ENCODE measurements around the gene TPK1. TPM values are rescaled to one million over a fixed set of nuclear protein-coding genes. Genes with fewer than 3 reads are reported as not detected.

The TPK1 gene
- total and polyA plus RNA-seq, 2 donors (not counting 1 experiment from before 2014, with no cell fraction given): 2.4 to 4.1 TPM

- no peak overlapping the region for H3K4me2 ChIP-seq (ENCODE audit: extremely low read depth, insufficient read depth, low read length)
- H3K36me3 ChIP-seq (ENCODE audit: control insufficient read depth, insufficient read depth, low read length): no peaks in the 10 kb centered on the region
- no peaks in the 10 kb centered on the region for H4K20me1 ChIP-seq (ENCODE audit: control insufficient read depth, extremely low read depth, insufficient read depth, low read length)
- H3K4me1 ChIP-seq (ENCODE audit: control insufficient read depth, extremely low read depth, insufficient read depth, low read length): no peaks in the 10 kb centered on the region
- DNase-seq (ENCODE audit: low read depth in 2 of 2): no peak
- TF ChIP-seq, protein P1, sequence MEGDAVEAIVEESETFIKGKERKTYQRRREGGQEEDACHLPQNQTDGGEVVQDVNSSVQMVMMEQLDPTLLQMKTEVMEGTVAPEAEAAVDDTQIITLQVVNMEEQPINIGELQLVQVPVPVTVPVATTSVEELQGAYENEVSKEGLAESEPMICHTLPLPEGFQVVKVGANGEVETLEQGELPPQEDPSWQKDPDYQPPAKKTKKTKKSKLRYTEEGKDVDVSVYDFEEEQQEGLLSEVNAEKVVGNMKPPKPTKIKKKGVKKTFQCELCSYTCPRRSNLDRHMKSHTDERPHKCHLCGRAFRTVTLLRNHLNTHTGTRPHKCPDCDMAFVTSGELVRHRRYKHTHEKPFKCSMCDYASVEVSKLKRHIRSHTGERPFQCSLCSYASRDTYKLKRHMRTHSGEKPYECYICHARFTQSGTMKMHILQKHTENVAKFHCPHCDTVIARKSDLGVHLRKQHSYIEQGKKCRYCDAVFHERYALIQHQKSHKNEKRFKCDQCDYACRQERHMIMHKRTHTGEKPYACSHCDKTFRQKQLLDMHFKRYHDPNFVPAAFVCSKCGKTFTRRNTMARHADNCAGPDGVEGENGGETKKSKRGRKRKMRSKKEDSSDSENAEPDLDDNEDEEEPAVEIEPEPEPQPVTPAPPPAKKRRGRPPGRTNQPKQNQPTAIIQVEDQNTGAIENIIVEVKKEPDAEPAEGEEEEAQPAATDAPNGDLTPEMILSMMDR (conservative IDR thresholded peaks at IDR 0.05 in 1 of 2, IDR thresholded peaks at IDR 0.05 in 1 of 2; ENCODE audit: low read depth in 1 of 2, low read length in 2 of 2): no peak
- no peak for TF ChIP-seq EZH2 (IDR thresholded peaks at IDR 0.05; ENCODE audit: low read length, missing control alignments)
- H3K27ac ChIP-seq (ENCODE audit: insufficient read depth, low read length): no peak overlapping the region
- no peaks in the 10 kb centered on the region for H3K27me3 ChIP-seq (ENCODE audit: control insufficient read depth, insufficient read depth, low read length)
- H3K79me2 ChIP-seq (ENCODE audit: control insufficient read depth, insufficient read depth, low read length): no peaks in the 10 kb centered on the region
- H3K9ac ChIP-seq (ENCODE audit: insufficient read depth, low read length): no peak overlapping the region
- H3K4me3 ChIP-seq (replicated peaks in 1 of 4; ENCODE audit: control extremely low read depth in 1 of 4, insufficient read depth in 1 of 4, low read depth in 3 of 4, low read length in 4 of 4): no peak overlapping the region
- no peaks in the 10 kb centered on the region for H3K9me3 ChIP-seq (ENCODE audit: control insufficient read depth, insufficient read depth, low read depth, low read length)
- no peak overlapping the region for H2AFZ ChIP-seq (ENCODE audit: low read length)
Observed at GRCh38 chr7:144866189-144866588, 30.3 kb upstream of the TPK1 start.

DNA sequence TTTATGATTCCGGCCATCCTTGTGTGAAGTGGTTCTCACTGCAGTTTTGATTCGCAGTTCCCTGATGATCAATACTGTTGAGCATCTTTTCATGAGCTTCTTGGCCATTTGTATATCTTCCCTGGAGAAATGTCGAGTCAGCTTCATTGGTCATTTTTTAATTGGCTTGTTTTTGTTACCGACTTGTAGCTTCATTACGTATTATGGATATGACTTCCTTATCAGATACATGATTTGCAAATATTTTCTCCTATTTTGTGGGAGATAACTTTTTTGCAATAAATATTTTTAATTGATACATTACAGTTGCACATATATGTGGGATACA is 27.4 kb upstream of the TPK1 start:
- DNase-seq (ENCODE audit: low read depth in 2 of 2): no peak
- Histone ChIP-seq H3K36me3 (ENCODE audit: control insufficient read depth, insufficient read depth, low read length) (no peaks in the 10 kb centered on the region), H3K27me3 (ENCODE audit: control insufficient read depth, insufficient read depth, low read length) (no peaks in the 10 kb centered on the region), H3K79me2 (ENCODE audit: control insufficient read depth, insufficient read depth, low read length) (no peaks in the 10 kb centered on the region), H4K20me1 (ENCODE audit: control insufficient read depth, extremely low read depth, insufficient read depth, low read length) (no peaks in the 10 kb centered on the region), H3K4me1 (ENCODE audit: control insufficient read depth, extremely low read depth, insufficient read depth, low read length) (no peaks in the 10 kb centered on the region), H3K27ac (ENCODE audit: insufficient read depth, low read length) (no peak overlapping the region), H2AFZ (ENCODE audit: low read length) (no peak overlapping the region), H3K4me3 (replicated peaks in 1 of 4; ENCODE audit: control extremely low read depth in 1 of 4, insufficient read depth in 1 of 4, low read depth in 3 of 4, low read length in 4 of 4) (no peak overlapping the region), H3K9me3 (ENCODE audit: control insufficient read depth, insufficient read depth, low read depth, low read length) (no peaks in the 10 kb centered on the region), H3K4me2 (ENCODE audit: extremely low read depth, insufficient read depth, low read length) (no peak overlapping the region), H3K9ac (ENCODE audit: insufficient read depth, low read length) (no peak overlapping the region)
- TF ChIP-seq, protein P1 (conservative IDR thresholded peaks at IDR 0.05 in 1 of 2, IDR thresholded peaks at IDR 0.05 in 1 of 2; ENCODE audit: low read depth in 1 of 2, low read length in 2 of 2): no peak
- no peak for TF ChIP-seq EZH2 (IDR thresholded peaks at IDR 0.05; ENCODE audit: low read length, missing control alignments)

GRCh38 chr7:144862612-144863319 is 26.9 kb upstream of the TPK1 start:
- H3K9ac ChIP-seq (ENCODE audit: insufficient read depth, low read length): no peak overlapping the region
- H3K27me3 ChIP-seq (ENCODE audit: control insufficient read depth, insufficient read depth, low read length): no peaks in the 10 kb centered on the region
- no peak overlapping the region for H3K4me2 ChIP-seq (ENCODE audit: extremely low read depth, insufficient read depth, low read length)
- H3K4me3 ChIP-seq (replicated peaks in 1 of 4; ENCODE audit: control extremely low read depth in 1 of 4, insufficient read depth in 1 of 4, low read depth in 3 of 4, low read length in 4 of 4): no peak overlapping the region
- H4K20me1 ChIP-seq (ENCODE audit: control insufficient read depth, extremely low read depth, insufficient read depth, low read length): no peaks in the 10 kb centered on the region
- H3K4me1 ChIP-seq (ENCODE audit: control insufficient read depth, extremely low read depth, insufficient read depth, low read length): no peaks in the 10 kb centered on the region
- H3K79me2 ChIP-seq (ENCODE audit: control insufficient read depth, insufficient read depth, low read length): no peaks in the 10 kb centered on the region
- no peak overlapping the region for H2AFZ ChIP-seq (ENCODE audit: low read length)
- H3K36me3 ChIP-seq (ENCODE audit: control insufficient read depth, insufficient read depth, low read length): no peaks in the 10 kb centered on the region
- TF ChIP-seq, protein P1 (conservative IDR thresholded peaks at IDR 0.05 in 1 of 2, IDR thresholded peaks at IDR 0.05 in 1 of 2; ENCODE audit: low read depth in 1 of 2, low read length in 2 of 2): no peak
- TF ChIP-seq EZH2 (IDR thresholded peaks at IDR 0.05; ENCODE audit: low read length, missing control alignments): no peak
- peak in 1 of 2 donors; percentile 3 for DNase-seq (ENCODE audit: low read depth in 2 of 2)
- H3K9me3 ChIP-seq (ENCODE audit: control insufficient read depth, insufficient read depth, low read depth, low read length): no peaks in the 10 kb centered on the region
- H3K27ac ChIP-seq (ENCODE audit: insufficient read depth, low read length): no peak overlapping the region
